GM04503 (cell line): ENCODE measurements around the gene NDUFB8.

Experiments used
- DNase-seq: peaks from one replicate; pipeline ENCODE4 v3.0.0-alpha.2; 2012; ENCODE audit warnings: low read depth

NDUFB8 gene

DNA sequence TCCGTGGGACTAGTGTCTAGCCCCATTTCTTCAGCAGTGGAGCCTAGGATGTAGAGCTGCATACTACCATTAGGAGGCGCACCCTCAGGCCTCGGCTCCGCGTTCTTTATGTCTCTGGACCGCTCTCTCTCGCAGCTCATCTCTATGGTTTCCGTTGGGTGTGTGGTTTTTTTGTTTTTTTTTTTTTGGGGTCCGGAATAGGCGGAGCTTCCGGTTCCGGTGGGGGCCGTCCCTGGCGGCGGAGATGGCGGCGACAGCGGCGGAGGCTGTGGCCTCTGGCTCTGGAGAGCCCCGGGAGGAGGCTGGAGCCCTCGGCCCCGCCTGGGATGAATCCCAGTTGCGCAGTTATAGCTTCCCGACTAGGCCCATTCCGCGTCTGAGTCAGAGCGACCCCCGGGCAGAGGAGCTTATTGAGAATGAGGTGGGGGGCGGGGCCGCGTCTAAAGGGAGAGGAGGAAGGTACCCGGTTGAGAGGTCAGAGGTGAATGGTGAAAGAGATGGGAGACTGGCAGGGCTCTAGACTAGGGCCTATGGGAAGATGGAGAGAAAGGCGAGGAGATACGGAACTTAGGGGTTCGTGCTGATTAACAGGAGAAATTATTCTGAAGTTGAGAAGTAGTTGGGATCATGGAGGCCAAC is 6.2 kb upstream of the NDUFB8 start, which contains the start of gene HIF1AN:
Gene HIF1AN (plus strand): TSS at position 229 of the 639 bp plus-strand sequence. CDS start 16 bp downstream, at position 245.
- peak; percentile 71 for DNase-seq

DNA sequence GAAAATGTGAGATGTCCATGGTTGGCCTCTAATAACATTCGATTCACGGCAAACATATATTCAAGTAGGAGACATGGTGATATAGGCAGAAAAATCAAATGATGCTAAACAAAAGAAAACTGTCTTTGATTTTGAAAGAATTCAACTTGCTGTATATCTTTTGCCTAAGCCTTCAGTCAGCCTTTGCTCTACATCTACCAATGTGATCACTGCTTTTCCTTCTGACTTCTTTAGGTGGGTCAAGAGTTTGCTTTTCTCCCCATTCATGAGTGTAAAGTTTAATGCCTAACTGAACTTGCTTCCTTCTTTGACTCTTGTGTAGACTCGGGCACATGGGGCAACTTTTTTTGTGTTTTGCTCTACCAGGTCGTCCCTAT is 5.7 kb upstream of the NDUFB8 start:
- DNase-seq: no peak

DNA sequence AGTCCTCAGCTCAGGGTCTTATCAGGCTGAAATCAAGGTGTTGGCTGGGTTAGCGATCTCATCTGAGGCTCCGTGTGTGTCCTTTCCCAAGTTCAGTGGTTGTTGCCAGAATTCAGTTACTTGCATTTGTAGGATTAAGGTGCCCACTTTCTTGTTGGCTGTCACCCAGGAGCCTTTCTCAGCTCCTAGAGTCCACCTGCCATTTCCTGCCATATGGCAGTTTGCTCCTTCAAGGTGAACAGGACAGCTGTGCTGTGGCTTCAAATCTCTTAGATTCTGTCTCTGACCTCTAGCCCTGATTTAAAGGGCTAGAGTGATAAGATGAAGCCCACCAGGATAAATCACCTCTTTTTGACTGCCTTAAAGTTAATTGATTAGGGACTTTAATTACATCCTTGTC is 5.1 kb upstream of the NDUFB8 start:
- DNase-seq: no peak

DNA sequence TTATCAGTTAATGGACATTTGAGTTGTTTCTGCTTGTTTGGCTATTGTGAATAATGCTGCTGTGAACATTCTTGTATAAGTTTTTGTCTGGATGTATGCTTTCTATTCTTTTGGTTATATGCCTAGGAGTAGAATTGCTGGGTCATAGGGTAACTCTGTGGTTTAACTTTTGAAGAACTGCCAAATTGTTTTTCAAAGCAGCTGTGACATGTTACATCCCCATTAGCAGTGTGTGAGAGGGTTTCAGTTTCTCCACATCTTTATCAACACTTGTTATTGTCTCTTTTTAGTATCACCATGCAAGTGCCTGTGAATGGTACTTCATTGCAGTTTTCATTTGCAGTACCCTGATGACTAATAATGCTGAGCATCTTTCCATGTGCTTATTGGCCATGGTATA is 2.1 kb upstream of the NDUFB8 start:
- no peak for DNase-seq

DNA sequence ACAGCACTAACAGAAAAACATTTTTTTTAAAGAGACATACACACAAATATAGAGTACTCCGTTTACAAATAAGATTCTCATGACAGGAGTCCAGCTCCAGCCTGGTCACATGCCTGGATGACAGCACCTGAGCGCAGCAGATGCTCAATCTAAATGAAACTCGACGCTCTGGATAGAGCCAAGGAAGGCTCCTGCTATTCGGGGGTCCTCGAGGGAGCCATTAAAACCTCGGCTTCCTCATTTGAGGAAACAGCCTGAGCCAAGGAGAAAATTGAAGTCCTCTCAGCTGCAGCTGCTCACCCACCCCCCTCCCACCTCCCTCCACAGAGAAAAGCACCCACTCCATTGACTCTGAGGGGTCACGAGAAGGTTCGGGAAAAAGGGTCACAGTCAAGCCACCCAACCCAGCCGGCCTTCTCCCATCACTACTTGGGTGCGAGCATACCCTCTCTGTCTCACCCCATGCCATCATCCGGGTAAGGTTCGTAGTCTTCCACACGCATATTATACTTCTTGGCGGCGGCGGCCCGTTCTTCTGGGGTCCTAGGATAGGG is 673 bp downstream of the NDUFB8 start:
- DNase-seq: no peak

DNA sequence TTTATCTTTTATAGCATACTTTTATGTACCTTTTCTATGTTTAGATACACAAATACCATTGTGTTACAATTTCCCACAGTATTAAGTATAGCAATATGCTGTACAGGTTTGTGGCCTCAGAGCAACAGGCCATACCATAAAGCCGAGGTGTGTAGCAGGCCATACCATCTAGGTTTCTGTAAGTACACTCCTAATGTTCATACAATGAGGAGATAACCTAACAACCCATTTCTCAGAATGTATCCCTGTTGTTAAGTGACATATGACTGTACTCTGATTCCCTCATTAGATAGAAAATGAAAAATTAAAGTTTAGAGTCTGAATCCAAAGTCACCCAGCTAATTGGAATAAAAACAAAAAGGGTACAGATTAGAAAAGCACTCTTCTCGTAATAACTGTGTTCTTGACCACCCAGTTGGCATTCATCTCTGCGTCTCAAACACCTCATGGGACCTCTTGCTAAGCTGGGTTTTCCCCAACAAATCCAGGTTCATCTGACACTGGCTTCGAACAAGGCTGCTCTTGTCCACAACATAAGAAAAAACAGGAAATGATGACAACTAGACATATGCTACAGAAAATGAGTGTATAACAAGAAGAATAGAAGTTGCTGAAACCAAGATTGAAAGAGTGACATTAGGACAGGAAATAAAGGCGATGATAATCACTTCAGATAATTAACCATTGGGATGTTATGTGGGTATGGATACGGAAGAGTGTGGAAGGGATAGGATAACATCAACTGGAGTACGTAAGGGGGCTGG is 1.4 kb downstream of the NDUFB8 start:
- DNase-seq: no peak

DNA sequence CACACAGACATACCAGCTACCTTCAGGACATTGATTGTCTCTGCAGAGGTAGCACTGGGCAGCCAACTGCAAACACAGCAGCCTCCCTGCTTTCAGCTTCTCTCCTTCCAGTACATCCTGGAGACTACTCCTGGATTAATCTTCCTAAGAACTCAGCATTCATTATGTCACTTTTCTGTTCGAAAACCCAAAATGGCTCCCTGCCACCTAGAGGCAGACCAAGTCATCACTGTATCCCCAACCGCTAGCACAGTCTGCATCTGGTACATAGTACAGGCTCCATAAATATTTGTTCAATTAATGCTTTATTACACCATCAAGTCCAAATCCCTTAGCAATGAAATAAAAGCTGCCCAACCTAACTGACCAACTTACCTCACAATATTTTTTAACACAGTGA is 5.0 kb downstream of the NDUFB8 start:
- no peak for DNase-seq

DNA sequence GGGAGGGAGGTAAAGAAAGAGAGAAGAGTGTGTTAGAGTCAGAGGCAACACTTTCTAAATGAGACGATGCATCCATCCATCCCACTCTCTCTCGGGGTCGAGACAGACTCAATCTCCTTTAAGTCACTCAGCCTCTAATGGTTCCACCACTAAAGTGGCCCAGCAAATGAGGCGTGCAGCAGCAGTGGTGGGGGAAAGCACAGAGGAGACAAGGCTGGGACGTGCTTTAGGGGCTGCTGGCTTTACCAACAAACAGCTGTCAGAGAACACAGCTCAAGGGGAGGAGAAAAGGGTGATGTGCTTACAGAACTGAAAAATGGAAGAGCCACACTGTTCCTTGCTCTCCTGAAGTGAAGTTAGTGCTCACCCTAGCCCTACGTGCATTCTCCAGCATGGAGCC is 5.5 kb downstream of the NDUFB8 start:
- DNase-seq: no peak

DNA sequence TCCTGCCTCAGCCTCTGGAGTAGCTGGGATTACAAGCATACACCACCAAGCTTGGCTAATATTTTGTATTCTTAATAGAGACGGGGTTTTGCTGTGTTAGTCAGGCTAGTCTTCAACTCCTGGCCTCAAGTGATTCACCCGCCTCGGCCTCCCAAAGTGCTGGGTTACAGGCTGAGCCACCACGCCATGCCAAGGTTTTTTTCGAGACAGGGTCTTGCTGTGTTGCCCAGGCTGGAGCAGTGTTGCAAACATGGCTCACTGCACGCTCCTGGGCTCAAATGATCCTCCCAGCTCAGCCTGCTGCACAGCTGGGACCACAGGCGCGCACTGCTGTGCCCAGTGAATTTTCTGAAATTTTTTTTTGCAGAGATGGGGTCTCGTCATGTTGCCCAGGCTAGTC is 6.7 kb downstream of the NDUFB8 start:
- DNase-seq: no peak

DNA sequence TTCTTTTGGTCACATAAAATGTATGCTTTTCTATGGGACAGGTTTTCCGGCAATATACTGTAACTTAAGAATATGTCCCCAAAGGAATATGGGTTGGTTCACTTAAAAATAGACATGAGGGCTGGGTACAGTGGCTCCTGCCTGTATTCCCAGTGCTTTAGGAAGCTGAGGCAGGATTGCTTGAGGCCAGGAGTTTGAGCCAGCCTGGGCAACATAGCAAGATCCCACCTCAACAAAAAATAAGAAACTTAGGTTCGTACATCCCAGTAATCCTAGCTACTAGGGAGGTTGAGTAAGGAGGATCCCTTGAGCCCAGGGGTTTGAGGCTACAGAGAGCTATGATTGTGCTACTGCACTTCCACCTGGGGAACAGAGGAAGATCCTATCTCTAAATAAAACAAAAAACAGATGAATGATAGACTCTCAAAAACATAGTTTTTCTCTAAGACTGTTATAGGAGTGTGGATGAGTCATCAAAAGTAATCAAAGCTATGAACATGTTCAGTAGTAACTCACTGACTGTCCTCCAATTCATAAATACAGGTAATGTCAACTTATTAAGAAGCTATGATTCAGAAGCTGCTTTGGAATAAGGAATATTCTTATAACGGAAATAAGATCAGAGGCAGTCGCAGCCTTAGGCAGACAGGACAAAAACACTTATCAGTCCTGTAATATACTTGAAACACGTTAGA is 7.4 kb downstream of the NDUFB8 start:
- DNase-seq: no peak

DNA sequence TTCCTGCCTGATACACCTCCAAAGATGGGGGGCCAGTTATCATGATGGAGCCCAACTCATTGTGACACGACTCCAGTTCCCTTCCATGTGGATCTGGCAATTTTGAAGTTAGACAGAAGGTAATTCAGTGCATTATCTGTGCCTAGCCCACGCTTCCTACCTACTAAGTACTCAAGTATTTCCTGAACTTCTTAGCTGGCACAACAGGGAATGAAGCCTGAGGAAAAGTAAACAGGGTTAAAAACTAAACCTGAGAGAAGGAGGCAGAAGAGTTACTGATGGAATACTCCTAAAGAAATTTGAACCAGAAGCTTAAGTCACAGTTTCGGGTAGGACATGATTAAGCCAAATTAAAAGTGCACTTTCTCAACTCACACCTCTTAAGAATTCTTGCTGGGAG is 8.9 kb downstream of the NDUFB8 start:
- no peak for DNase-seq

DNA sequence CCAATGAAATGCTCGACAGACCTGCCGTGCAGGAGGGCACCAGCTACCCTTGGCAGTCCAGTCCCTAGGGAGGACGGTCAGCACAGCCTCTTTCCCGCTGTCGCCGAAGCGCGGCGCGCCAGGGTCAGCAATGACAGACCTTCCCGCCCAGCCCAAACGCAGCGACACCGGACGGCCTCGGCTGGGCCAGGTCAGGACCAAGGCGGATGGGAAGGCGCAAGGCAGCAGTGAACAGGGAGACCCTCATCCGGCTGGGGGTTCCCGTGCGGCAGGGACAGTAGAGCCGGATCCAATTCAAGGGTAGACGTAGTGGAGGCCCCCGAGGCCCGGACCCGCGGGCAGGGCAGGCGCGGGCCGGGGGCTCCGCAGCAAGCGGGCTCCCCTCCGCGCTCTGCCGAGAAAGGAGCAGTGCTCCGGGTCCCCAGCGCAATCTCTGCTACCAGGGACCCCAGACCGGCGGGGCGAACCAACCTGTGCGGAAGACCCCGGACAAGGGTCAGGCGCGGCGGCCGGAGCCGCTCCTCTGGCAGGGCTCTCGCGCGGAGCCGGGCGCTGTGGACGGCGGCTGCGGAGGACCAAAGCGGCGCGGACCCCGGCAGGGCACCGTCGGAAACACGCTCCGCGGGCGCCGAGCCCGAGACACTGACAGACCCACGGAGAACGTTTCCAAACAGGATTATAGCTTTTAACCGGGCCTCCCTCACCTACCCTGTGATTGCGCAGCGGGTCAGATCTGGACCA is 10.2 kb downstream of the NDUFB8 start, which contains the start of gene SEC31B:
Gene SEC31B (minus strand): TSS at position 551 of the 741 bp plus-strand sequence. CDS start 2,909 bp downstream, outside the sequence.
- no peak for DNase-seq

DNA sequence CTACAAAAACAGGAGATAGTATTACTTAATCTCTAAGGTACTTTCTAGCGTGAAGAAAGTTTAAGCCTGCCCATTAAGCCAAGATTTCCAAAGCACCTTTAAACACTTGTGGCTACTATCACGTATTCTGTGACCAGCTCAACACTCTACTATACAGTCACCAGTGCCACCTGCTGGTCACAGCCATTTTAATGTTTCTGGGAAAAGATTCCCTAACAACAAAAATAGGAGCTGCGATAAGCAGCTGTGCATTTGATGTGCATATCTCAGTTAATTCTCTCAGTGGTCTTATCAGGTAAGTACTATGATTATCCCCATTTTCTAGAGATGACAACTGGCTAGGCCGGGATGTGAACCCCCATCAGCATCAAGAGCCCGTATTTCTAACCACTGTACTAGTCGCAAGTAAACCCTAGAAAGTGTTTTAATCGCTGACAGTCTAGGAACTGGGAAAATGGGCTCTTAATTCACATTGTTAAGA is 10.9 kb downstream of the NDUFB8 start:
- DNase-seq: no peak

DNA sequence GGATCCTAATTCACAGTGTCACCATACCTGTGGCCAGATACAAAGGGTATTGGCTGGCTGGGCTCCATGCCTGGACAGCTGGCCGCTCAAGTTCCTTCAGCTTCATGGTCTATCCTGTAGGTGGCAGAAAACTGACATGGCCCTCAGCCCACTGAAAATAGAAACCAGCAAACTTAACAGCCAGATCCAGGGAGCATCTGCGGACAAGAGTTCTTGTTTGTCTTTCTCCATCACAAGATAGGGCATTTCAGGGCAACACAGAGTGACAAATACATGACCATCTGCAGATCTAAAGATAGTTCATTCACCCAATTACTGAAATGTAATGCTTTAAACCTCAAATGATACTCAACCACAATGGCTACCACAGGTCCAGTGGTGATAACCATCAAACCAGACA is 12.8 kb downstream of the NDUFB8 start:
- no peak for DNase-seq

DNA sequence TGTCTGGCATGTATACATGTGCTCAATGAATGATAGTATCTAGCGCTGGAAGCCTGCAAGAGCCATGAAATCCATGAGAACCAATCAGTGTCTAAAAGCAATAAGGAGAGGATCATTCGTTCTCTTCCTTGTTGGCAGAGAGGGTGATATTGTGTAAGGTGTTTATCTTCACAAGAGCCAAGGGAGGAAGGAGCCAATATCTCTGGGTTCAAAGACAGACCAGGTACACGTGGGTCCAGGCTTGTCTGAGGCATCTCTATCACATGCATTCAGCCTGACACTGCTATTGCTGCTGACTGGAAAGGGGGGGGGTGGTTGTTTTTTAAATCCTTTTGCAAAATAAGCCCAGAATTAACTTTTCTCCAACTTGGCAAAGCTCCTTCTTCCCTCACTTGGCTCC is 14.1 kb downstream of the NDUFB8 start:
- DNase-seq: no peak

DNA sequence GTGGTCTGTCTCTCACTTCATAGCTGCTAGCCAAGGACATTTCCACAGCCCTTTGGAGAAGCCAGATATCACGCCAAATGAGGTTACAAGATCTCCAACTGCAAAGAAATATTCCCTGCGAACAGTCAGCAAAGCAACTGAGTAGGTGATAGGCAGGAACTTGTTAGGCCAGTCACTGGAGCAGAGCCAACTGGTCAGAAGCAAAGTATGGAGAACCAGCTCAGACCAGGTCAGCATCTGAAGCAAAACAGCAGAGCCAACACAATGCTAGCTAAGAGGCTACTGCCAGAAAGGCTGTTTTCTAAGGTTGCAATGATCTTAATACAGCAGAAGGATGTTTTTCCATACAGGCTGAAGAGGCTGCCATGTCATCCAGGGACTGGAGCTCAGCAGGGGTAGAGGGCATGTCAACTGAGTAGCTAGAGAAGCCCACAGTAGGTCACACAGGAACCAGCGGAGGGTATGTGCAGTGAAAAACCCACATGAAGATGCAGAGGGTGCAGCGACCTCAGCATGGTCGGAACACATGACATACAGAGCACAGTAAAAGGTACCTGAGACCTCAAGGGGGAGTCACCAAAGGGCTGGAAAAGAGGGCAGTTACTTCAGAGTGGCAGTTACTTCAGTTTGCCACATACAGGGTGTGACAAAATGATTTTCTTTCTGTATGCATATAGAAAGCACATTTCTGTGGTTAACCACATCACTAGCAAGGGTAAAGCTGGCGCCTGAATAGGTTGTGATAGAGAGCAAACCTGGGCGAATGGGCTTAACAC is 18.9 kb downstream of the NDUFB8 start:
- no peak for DNase-seq

DNA sequence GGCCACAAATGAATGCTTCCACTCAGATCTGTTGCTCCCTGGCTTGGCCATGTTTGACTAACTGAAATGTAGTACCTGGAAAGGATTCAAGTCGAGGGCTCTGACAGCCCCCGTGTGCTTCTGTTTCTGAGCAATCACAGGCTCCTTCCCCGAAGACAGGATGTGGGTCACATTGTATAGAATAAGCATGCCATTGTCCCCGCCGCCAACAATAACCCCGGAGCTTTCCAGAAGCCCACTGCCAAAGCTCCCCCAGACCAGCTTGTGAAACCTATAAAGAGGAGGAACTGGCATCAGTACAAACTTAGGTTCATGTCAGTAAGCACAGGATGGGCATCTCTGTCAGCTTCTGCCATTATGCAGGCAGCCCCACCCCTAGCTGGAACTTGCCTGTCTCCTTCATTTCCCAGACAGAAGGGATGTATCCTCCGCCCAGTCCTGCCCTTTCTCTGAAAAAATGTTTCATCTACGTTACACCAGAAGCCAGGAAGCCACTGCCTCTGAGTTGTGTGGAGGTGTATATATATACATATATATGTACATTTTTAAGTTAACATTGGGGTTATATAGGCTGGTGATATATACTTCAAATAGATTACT is 20.3 kb downstream of the NDUFB8 start:
- no peak for DNase-seq

DNA sequence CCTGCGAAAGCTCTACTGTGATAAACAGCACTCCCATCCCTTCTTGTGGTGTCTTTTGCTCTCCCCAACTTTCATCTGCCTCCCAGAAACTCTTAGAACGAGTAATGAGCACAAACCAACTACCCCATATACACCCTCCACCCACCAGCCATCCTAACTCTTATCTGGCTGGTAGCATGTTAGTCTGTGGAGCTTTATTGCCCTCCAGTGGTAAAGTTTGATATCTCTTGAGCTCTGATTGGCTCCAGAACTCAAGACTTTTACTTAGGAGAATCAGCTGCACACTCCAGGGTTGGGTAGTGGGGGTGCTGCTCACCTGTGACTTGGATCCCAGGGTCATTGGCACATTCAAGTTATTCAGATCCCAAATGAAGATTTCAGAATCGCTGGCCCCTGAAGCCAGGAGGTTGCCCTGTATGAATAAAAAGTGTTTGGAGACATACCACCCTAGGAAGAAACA is 20.9 kb downstream of the NDUFB8 start:
- DNase-seq: no peak

DNA sequence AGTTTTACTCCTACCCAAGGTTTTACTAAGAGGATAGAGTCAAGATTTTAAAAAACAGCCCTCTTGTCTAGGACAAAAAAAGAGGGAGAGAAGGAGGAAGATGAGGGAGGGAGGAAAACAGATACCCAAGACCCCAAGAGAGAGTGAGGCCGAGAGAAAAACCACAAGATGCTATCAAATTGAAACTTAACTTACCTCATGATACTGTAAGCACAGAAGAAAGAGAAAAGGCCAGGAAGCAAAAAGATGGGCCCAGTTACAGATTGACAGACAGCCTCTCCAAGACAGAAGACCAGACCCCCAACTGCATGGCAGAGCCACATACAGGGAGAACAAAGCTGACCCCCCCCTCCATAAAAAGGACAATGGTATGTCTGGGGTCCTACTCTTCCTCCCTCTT is 21.4 kb downstream of the NDUFB8 start:
- no peak for DNase-seq

DNA sequence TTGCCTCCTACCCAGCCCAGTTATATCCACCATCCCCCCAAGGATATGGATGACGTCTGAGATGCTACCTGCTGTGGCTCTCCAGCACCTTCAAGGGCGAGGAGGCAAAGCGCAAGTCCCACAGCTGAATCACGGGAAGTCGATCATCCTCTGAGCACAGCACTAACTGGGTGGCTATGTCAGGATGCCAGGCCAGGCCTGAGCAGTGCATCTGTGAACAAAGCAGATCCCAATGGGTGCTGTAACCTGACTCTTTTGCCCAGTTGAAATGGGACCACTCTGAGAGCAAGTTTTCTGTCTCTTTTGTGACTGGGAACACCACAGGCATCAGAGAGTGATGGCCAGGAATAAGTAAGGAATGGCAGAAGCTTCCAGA is 22.3 kb downstream of the NDUFB8 start:
- no peak for DNase-seq
